Nephron (organoid): ENCODE data around the gene RASGRF2.

Experiments used
- H3K27ac Mint-ChIP-seq, 3 experiments: 2 replicates each; pipeline ENCODE4 v1.8.0; 2020; ENCODE audit warnings: mixed read lengths in 3 of 3, mild to moderate bottlenecking in 2 of 3, moderate library complexity in 1 of 3
- H3K27me3 Mint-ChIP-seq: 2 replicates; pipeline ENCODE4 v1.8.0; 2021; ENCODE audit warnings: low read depth, mild to moderate bottlenecking, moderate library complexity, mixed read lengths
- H3K36me3 Mint-ChIP-seq: 2 replicates; pipeline ENCODE4 v1.8.0; 2020; ENCODE audit warnings: low read depth, mixed read lengths
- H3K4me1 Mint-ChIP-seq: 2 replicates; pipeline ENCODE4 v1.8.0; 2020; ENCODE audit warnings: mixed read lengths
- H3K4me3 Mint-ChIP-seq, 3 experiments: 2 replicates each; pipeline ENCODE4 v1.8.0; 2020; ENCODE audit warnings: mild to moderate bottlenecking in 3 of 3, mixed read lengths in 3 of 3, moderate library complexity in 2 of 3
- H3K9me3 Mint-ChIP-seq: 2 replicates; pipeline ENCODE4 v1.8.0; 2020; ENCODE audit warnings: mixed read lengths
- TF ChIP-seq, protein P1 (sequence below), 3 experiments: fragments of 200-600 bp; sonication (generic); IDR thresholded peaks; one replicate each; pipeline ENCODE4 v1.5.0; 2021; ENCODE audit warnings: antibody characterized with exemption in 3 of 3; ENCODE audit not compliant: unreplicated experiment in 3 of 3

RASGRF2 gene

GRCh38 chr5:80937584-80938356, 22.4 kb upstream of the RASGRF2 start:
- TF ChIP-seq, protein P1, sequence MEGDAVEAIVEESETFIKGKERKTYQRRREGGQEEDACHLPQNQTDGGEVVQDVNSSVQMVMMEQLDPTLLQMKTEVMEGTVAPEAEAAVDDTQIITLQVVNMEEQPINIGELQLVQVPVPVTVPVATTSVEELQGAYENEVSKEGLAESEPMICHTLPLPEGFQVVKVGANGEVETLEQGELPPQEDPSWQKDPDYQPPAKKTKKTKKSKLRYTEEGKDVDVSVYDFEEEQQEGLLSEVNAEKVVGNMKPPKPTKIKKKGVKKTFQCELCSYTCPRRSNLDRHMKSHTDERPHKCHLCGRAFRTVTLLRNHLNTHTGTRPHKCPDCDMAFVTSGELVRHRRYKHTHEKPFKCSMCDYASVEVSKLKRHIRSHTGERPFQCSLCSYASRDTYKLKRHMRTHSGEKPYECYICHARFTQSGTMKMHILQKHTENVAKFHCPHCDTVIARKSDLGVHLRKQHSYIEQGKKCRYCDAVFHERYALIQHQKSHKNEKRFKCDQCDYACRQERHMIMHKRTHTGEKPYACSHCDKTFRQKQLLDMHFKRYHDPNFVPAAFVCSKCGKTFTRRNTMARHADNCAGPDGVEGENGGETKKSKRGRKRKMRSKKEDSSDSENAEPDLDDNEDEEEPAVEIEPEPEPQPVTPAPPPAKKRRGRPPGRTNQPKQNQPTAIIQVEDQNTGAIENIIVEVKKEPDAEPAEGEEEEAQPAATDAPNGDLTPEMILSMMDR (IDR thresholded peaks at IDR 0.05; ENCODE audit: unreplicated experiment in 3 of 3), result no peak
- peaks cover 5% of the 10 kb centered on the region for H3K27me3 Mint-ChIP-seq
- H3K4me1 Mint-ChIP-seq, result peaks cover 6% of the 10 kb centered on the region
- peaks cover 3% of the 10 kb centered on the region for H3K9me3 Mint-ChIP-seq
- no peak overlapping the region for H3K4me3 Mint-ChIP-seq
- peak overlapping the region; percentile 6 to 79 (median 47) for H3K27ac Mint-ChIP-seq
- no peaks in the 10 kb centered on the region for H3K36me3 Mint-ChIP-seq

- Mint-ChIP-seq H3K4me1 (peaks cover 6% of the 10 kb centered on the region), H3K9me3 (peaks cover 10% of the 10 kb centered on the region), H3K4me3 (no peak overlapping the region), H3K27ac (no peak overlapping the region), H3K27me3 (peaks cover 5% of the 10 kb centered on the region), H3K36me3 (no peaks in the 10 kb centered on the region)
- TF ChIP-seq, protein P1 (IDR thresholded peaks at IDR 0.05; ENCODE audit: unreplicated experiment in 3 of 3), result no peak
Observed at GRCh38 chr5:80941496-80941895, 18.7 kb upstream of the RASGRF2 start.

GRCh38 chr5:80951366-80951765, 8.8 kb upstream of the RASGRF2 start:
- no peak overlapping the region for H3K4me3 Mint-ChIP-seq
- H3K27ac Mint-ChIP-seq, result no peak overlapping the region
- TF ChIP-seq, protein P1 (IDR thresholded peaks at IDR 0.05; ENCODE audit: unreplicated experiment in 3 of 3), result no peak
- H3K36me3 Mint-ChIP-seq, result no peaks in the 10 kb centered on the region
- H3K4me1 Mint-ChIP-seq, result no peaks in the 10 kb centered on the region
- H3K27me3 Mint-ChIP-seq, result peaks cover 8% of the 10 kb centered on the region
- peaks cover 7% of the 10 kb centered on the region for H3K9me3 Mint-ChIP-seq

DNA sequence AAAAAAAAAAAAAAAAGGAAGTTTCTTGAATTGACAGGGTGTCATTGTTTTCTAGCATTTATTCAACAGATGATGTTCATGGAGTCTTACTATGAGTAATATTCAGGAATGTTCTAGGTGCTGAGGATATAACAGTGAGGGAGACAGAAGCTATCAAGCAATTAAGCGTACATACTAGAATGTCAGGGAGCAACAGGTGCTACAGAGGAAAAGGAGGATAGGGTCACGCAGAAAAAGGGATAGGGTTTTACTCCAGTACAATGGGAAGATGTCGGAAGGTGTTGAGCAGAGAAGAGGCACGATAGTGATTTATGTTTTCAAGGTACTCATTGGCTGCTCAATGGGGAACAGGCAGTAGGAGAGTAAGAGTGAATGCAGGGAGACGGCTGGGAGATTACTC, 6.6 kb upstream of the RASGRF2 start:
- Mint-ChIP-seq H3K27ac (no peak overlapping the region), H3K27me3 (peaks cover 30% of the 10 kb centered on the region), H3K4me1 (no peaks in the 10 kb centered on the region), H3K4me3 (no peak overlapping the region), H3K36me3 (no peaks in the 10 kb centered on the region), H3K9me3 (no peaks in the 10 kb centered on the region)
- TF ChIP-seq, protein P1 (IDR thresholded peaks at IDR 0.05; ENCODE audit: unreplicated experiment in 3 of 3), result no peak

DNA sequence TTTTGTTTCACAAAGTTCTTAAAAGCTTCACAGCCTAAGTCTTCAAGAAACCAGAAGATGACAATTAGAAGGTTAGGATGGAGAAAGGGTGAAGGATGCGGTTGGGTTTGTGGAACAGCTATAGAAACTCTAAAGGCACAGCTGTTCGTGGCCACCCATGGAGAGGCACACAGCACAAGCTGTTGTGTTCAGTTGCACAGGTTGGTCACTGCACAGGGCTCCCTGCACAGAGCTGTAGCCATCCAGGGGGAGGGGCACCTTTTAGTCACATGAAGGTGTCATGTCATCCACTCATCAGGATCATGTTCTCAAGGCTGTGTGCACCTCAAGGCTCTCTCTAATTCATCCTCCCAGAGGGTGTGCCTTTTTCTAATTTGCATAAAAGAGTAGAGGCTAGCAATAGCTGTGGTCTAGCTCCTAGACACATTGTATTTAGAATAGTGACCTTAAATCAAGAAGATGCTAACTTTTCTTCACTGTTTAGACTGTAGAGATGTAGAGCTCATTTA, 5.0 kb upstream of the RASGRF2 start:
- H3K4me3 Mint-ChIP-seq, result no peak overlapping the region
- TF ChIP-seq, protein P1 (IDR thresholded peaks at IDR 0.05; ENCODE audit: unreplicated experiment in 3 of 3), result no peak
- H3K36me3 Mint-ChIP-seq, result no peaks in the 10 kb centered on the region
- peaks cover 7% of the 10 kb centered on the region for H3K4me1 Mint-ChIP-seq
- peaks cover 45% of the 10 kb centered on the region for H3K27me3 Mint-ChIP-seq
- H3K27ac Mint-ChIP-seq, result no peak overlapping the region
- H3K9me3 Mint-ChIP-seq, result peaks cover 5% of the 10 kb centered on the region

DNA sequence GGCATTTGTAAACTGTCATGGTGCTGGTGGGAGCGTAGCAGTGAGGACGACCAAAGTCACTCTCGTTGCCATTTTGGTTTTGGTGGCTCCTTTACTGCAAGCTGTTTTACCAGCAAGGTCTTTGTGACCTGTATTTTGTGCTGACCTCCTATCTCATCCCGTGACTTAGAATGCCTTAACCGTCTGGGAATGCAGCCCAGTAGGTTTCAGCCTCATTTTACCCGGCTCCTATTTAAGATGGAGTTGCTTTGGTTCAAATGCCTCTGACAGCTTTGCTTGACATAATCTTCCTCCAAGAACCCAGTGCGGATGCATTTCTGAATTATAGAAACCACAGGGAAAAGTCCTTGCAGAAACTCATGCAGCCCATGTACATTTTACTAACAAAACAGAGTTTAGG, 3.9 kb upstream of the RASGRF2 start:
- H3K4me3 Mint-ChIP-seq, result no peak overlapping the region
- H3K27me3 Mint-ChIP-seq, result peaks cover 50% of the 10 kb centered on the region
- H3K36me3 Mint-ChIP-seq, result no peaks in the 10 kb centered on the region
- H3K9me3 Mint-ChIP-seq, result peaks cover 5% of the 10 kb centered on the region
- H3K4me1 Mint-ChIP-seq, result peaks cover 12% of the 10 kb centered on the region
- H3K27ac Mint-ChIP-seq, result no peak overlapping the region
- TF ChIP-seq, protein P1 (IDR thresholded peaks at IDR 0.05; ENCODE audit: unreplicated experiment in 3 of 3), result no peak
